Right lobe of liver (tissue), 4 donors: Measurements from ENCODE around the gene PAX3.

Source experiments
- CTCF ChIP-seq, 4 donors: fragments of 200-600 bp in 3 of 4; fragments of 450-650 bp in 1 of 4; IDR thresholded peaks; one replicate each; pipeline versions ENCODE4 v1.5.1 to v1.8.0; 2016 to 2022; ENCODE audit warnings: antibody characterized with exemption in 4 of 4, mild to moderate bottlenecking in 2 of 4
- POLR2A ChIP-seq: fragments of 450-650 bp; IDR thresholded peaks from one replicate; pipeline ENCODE4 v1.6.1; 2017; ENCODE audit warnings: antibody characterized with exemption, mild to moderate bottlenecking
- donor health status: DM: no; HTN: no; CAD: no.
- donor health status: DM: no; HTN: no; CAD: no.
- donor health status: DM: no; HTN: yes; CAD: no.

GRCh38 chr2:222333397-222333796 lies 34.6 kb upstream of the PAX3 start:
- TF ChIP-seq CTCF (IDR thresholded peaks at IDR 0.05) (no peak), POLR2A (no peak)
